VCaP (cell line): Measurements from ENCODE around the gene PLPPR3.
"Not testable (repeated sequence)": the region's sequence is repeated elsewhere in the genome, so short reads cannot be mapped to it uniquely, and the experiment has no call there.

Experiments
- H3K27ac ChIP-seq: fragments of 450-650 bp; 2 replicates; pipeline ENCODE4 v1.5.1; 2017
- TF ChIP-seq, protein P1 (sequence below): fragments of 450-650 bp; conservative IDR thresholded peaks from 2 replicates; pipeline ENCODE4 v1.5.1; 2017; ENCODE audit warnings: mild to moderate bottlenecking, moderate library complexity

The PLPPR3 gene

GRCh38 chr19:821231-821824 lies 427 bp downstream of the PLPPR3 start:
- TF ChIP-seq, protein P1, sequence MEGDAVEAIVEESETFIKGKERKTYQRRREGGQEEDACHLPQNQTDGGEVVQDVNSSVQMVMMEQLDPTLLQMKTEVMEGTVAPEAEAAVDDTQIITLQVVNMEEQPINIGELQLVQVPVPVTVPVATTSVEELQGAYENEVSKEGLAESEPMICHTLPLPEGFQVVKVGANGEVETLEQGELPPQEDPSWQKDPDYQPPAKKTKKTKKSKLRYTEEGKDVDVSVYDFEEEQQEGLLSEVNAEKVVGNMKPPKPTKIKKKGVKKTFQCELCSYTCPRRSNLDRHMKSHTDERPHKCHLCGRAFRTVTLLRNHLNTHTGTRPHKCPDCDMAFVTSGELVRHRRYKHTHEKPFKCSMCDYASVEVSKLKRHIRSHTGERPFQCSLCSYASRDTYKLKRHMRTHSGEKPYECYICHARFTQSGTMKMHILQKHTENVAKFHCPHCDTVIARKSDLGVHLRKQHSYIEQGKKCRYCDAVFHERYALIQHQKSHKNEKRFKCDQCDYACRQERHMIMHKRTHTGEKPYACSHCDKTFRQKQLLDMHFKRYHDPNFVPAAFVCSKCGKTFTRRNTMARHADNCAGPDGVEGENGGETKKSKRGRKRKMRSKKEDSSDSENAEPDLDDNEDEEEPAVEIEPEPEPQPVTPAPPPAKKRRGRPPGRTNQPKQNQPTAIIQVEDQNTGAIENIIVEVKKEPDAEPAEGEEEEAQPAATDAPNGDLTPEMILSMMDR, result no peak
- H3K27ac ChIP-seq, result no peak overlapping the region; the same call in 1 of the 2 replicates

GRCh38 chr19:820212-820611 lies 1.5 kb downstream of the PLPPR3 start:
- not testable (repeated sequence) for H3K27ac ChIP-seq

DNA sequence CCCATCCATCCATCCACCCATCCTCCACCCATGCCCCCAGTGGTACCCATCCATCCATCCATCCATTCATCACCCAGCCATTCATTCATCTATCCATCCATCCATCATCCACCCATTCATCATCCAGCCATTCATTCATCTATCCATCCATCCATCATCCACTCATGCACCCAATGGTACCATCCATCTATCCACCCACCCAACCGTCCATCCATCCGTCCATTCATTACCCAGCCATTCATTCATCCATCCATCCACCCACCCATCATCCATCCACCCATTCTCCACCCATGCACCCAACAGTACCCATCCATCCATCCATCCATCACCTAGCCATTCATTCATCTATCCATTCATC lies 5.3 kb downstream of the PLPPR3 start:
- TF ChIP-seq, protein P1, result no peak
- H3K27ac ChIP-seq, result no peak overlapping the region

DNA sequence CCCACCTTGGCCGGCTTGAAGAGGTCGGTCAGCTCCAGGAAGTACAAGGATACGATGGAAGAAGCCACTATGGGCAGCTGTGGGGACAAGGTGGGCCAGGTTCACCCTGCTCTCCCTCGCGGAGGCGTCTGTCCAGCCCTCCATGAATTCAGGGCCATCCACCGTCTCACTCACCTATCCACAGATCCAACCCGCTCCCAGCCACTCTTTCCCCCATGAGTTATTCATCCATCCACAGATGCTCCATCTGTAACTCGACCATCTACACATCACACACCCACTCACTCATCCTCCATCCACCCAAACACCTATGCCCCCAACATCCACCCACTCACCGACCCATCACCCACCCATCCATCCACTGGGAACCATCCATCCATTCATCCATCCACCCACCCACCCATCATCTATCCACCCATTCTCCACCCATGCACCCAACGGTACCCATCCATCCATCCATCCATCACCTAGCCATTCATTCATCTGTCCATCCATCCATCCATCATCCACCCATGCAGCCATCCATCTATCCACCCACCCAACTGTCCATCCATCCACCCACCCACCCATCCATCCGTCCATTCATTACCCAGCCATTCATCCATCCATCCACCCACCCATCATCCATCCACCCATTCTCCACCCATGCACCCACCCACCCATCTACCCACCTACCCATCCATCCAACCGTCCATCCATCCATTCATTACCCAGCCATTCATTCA lies 5.8 kb downstream of the PLPPR3 start:
- no peak overlapping the region for H3K27ac ChIP-seq
- TF ChIP-seq, protein P1, result no peak

- TF ChIP-seq, protein P1, result no peak
- H3K27ac ChIP-seq, result no peak overlapping the region
These were observed 6.5 kb downstream of the PLPPR3 start for GRCh38 chr19:815079-815774.

DNA sequence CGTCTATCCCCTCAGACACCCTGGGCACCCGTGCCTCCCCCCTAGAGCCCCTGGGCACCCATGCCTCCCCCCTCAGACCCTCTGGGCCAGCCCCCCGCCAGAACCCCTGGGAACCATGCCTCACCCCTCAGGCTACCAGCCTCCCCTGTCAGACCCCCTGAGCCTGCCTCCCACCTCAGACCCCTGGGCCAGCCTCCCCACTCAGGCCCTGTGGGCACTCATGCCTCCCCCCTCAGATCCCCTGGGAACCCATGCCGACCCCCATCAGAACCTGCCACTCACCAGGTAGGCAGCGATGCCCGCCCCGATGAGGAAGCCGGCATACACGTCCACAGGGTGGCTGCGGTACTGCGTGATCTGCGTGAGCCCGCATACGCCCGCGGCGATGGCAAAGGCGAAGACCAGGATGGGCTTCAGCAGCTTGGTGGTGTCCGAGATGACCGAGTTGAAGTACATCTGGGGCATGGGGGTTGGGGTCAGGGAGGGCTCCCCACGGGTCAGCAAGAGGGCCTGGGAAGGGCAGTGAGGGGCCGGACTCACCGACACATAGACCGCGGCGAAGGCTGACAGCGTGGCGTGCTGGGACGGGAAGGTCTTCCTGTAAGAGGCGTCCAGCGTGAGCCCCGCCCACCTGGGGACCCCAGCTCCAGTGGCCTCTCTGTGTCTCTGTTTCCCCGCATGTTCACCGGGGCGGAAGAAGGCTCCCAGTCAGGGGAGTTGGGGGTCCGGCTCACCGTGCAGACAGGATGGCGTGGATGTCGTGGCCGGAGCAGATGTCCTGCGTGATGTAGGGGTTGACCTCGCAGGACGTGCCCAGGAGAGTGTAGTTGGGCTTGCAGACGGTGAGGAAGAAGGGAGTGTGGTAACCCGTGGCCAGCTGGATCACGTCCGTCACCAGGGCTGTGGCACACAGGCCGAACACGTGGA lies 7.3 kb downstream of the PLPPR3 start:
- TF ChIP-seq, protein P1, result no peak

DNA sequence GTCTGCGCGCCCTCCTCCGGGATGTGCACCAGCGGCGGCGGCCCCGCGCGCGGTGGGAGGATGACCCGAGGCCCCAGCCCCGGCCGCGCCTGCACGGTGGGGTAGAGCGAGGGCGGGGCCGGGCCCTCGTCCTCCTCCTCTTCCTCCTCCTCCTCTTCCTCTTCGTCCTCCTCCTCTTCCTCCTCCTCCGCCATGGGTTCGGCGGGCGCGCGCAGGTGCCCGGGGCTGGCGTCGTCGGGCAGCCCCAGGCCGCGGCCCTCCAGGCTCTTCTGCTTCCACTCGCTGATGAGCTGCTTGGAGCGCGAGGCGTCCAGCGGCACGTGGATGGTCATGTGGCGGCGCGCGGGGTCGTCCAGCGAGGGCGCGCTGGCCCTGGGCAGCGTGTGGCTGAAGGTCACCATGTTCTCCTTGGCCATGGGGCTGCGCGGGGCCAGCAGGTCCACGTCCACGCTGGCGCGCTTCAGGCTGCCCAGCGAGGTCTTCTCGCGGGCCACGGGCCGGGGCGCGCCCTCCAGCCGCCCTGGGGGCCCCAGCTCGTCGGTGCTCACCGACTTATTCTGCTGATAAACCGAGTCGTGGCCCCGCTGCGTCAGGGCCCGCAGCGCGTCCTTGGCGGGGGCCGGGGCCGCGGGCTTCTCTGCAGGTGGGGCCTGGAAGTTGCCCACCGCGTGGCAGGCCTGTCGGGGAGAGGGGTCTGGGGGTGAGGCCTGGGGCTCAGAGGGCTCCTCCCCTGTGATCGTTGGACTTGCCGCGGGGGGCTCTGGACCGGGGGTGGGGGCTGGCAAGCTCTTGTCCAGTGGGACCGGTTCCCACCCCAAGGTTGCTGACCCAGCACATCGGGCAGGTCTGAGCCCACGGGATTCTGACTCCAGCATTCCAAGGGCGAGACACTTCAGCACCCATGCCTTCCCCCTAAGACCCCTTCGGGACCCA lies 8.3 kb downstream of the PLPPR3 start:
- no peak overlapping the region for H3K27ac ChIP-seq

More for the DNA sequence above, 7.3 kb downstream of the PLPPR3 start:
- no peak overlapping the region for H3K27ac ChIP-seq

More for the DNA sequence above, 8.3 kb downstream of the PLPPR3 start:
- TF ChIP-seq, protein P1, result no peak
